HepG2 (cell line): ENCODE measurements around the gene ITGB5. TPM values are rescaled to one million over a fixed set of nuclear protein-coding genes. Genes with fewer than 3 reads are reported as not detected.
A peak's percentile ranks its signal among the peaks of the same experiment; 100 is the strongest.

Experiments used
- ATRX ChIP-seq: sonication (generic); formaldehyde crosslinking; IDR thresholded peaks from 2 replicates; pipeline ENCODE4 v1.4.0; 2020; ENCODE audit warnings: missing genetic modification reagents, borderline replicate concordance
- BORCS8-MEF2B ChIP-seq: sonication (generic); formaldehyde crosslinking; IDR thresholded peaks from 2 replicates; pipeline ENCODE4 v1.8.0; 2022; ENCODE audit warnings: mild to moderate bottlenecking, missing genetic modification reagents
- CC2D1A ChIP-seq: sonication (generic); formaldehyde crosslinking; IDR thresholded peaks from 2 replicates; pipeline ENCODE4 v1.8.1; 2023; ENCODE audit warnings: mild to moderate bottlenecking, missing genetic modification reagents
- CREM ChIP-seq, 2 experiments: sonication (generic) in 1 of 2; formaldehyde crosslinking in 1 of 2; IDR thresholded peaks; 2 replicates each; pipeline versions ENCODE4 v1.4.0 to v1.6.1; 2016 to 2020; ENCODE audit warnings: antibody characterized with exemption in 1 of 2, mild to moderate bottlenecking in 1 of 2, missing genetic modification reagents in 1 of 2
- FOSL1 ChIP-seq: sonication (generic); formaldehyde crosslinking; IDR thresholded peaks from 2 replicates; pipeline ENCODE4 v1.9.0; 2021; ENCODE audit warnings: missing genetic modification reagents, borderline replicate concordance
- FOXK2 ChIP-seq: fragments of 450-650 bp; IDR thresholded peaks from 2 replicates; pipeline ENCODE4 v1.6.1; 2016
- GATAD1 ChIP-seq: IDR thresholded peaks from 2 replicates; pipeline ENCODE4 v1.6.1; 2016; ENCODE audit warnings: missing genetic modification reagents, missing compliant biosample characterization
- KLF16 ChIP-seq, 2 experiments: sonication (generic) in 1 of 2; formaldehyde crosslinking in 1 of 2; IDR thresholded peaks; 2 replicates each; pipeline versions ENCODE4 v1.6.1 to v1.8.0; 2016 to 2023; ENCODE audit warnings: missing genetic modification reagents in 2 of 2, missing compliant biosample characterization in 1 of 2
- NONO ChIP-seq, 2 experiments: fragments of 450-650 bp in 1 of 2; sonication (generic) in 1 of 2; formaldehyde crosslinking in 1 of 2; IDR thresholded peaks in 1 of 2; conservative IDR thresholded peaks in 1 of 2; 2 replicates each; pipeline versions ENCODE4 v1.6.1 to v1.8.0; 2017 to 2022; ENCODE audit warnings: mild to moderate bottlenecking in 1 of 2, missing genetic modification reagents in 1 of 2, moderate library complexity in 1 of 2
- STAG1 ChIP-seq: sonication (generic); formaldehyde crosslinking; IDR thresholded peaks from 2 replicates; pipeline ENCODE4 v1.4.0; 2020; ENCODE audit warnings: missing genetic modification reagents
- ZNF101 ChIP-seq: sonication (generic); formaldehyde crosslinking; IDR thresholded peaks from 2 replicates; pipeline ENCODE4 v1.4.0; 2020; ENCODE audit warnings: mild to moderate bottlenecking, low read depth, missing genetic modification reagents, borderline replicate concordance
- ZNF614 ChIP-seq: IDR thresholded peaks from 2 replicates; pipeline ENCODE4 v1.6.1; 2018; ENCODE audit warnings: missing biosample characterization, missing genetic modification reagents, inconsistent platforms, borderline replicate concordance
- polyA plus RNA-seq, 8 experiments: library from polyadenylated mRNA; depleted of rRNA in 3 of 8; stranded (reverse) in 7 of 8; unstranded in 1 of 8; fragments of >200 nt; fragmentation: Illumina TruSeq in 4 of 8; extraction: Trizol in 4 of 8; gene quantifications; 2 replicates each; pipeline versions ENCODE4 v1.2.1 to v1.2.3, GENCODE V29; 2011 to 2016; ENCODE audit warnings: low read depth in 4 of 8, missing spikeins in 1 of 8, mixed read lengths in 1 of 8; ENCODE audit not compliant: insufficient read depth in 1 of 8
- total RNA-seq, 5 experiments: library from RNA; depleted of rRNA; stranded (reverse); fragments of >200 nt; fragmentation: Illumina TruSeq; extraction: Trizol; gene quantifications; 2 replicates each; pipeline ENCODE4 v1.2.3, GENCODE V29; 2016; ENCODE audit warnings: low read depth in 1 of 5
- TF ChIP-seq, protein P1 (sequence below): IDR thresholded peaks from 2 replicates; pipeline ENCODE4 v1.6.1; 2016; ENCODE audit warnings: low read depth
- TF ChIP-seq, protein P2 (sequence below): sonication (generic); formaldehyde crosslinking; IDR thresholded peaks from 2 replicates; pipeline ENCODE4 v1.8.0; 2022; ENCODE audit warnings: mild to moderate bottlenecking, missing genetic modification reagents, moderate library complexity
- TF ChIP-seq, protein P3 (sequence below): fragments of 450-650 bp; IDR thresholded peaks from 2 replicates; pipeline ENCODE4 v1.6.1; 2016
- TF ChIP-seq, protein P4 (sequence below): sonication (generic); formaldehyde crosslinking; IDR thresholded peaks from 2 replicates; pipeline ENCODE4 v1.4.0; 2020; ENCODE audit warnings: missing genetic modification reagents

Gene ITGB5
- total and polyA plus RNA-seq, 2 of the 13 experiments (the other 11 are each of a cell fraction or from before 2014, with no cell fraction given) = 74.1 to 343 TPM

DNA sequence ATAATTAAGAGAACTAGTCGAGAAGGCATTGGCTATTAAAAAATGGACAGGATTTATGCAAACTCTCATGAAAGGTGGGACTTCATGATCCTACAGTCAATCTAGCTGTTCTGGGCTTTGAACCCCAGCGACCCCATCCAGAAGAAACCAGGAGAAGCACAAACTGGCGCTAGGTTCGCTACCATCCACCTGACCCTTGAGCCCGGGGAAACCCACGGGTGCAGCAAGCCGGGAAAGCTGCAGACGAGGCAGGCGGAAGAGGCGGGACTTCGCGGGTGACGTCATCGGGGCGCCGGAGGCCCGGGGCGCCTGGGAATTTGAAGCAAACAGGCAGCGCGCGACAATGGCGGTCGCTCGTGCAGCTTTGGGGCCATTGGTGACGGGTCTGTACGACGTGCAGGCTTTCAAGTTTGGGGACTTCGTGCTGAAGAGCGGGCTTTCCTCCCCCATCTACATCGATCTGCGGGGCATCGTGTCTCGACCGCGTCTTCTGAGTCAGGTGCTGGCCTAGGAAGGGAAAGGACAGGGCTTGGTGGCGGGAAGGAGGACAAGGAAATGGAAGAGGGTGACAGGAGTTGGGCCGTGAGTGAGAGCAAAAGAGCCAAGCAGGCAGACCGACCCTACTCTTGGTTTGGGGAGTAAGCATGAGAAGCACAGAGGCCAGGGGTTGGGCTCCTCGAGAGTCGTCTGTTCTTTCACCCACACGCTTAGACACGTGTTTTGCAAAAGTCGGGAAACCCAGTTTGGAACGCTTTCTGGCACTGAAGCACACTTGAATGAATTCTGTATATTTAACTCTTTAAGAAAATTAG lies 156.8 kb downstream of the ITGB5 start, which contains the start of gene UMPS (continued):
- TF ChIP-seq, protein P1, sequence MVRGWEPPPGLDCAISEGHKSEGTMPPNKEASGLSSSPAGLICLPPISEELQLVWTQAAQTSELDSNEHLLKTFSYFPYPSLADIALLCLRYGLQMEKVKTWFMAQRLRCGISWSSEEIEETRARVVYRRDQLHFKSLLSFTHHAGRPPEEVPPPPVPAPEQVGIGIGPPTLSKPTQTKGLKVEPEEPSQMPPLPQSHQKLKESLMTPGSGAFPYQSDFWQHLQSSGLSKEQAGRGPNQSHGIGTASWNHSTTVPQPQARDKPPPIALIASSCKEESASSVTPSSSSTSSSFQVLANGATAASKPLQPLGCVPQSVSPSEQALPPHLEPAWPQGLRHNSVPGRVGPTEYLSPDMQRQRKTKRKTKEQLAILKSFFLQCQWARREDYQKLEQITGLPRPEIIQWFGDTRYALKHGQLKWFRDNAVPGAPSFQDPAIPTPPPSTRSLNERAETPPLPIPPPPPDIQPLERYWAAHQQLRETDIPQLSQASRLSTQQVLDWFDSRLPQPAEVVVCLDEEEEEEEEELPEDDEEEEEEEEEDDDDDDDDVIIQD (CRISPR knock-in tag) = peak; percentile 47; the same call in 1 of the 2 replicates
- TF ChIP-seq GATAD1 (CRISPR knock-in tag) (peak; percentile 99), CREM (IDR thresholded peaks at IDR 0.05) (peak; percentile 97), CREM (CRISPR knock-in tag; IDR thresholded peaks at IDR 0.05) (peak; percentile 69), FOXK2 (no peak), ATRX (CRISPR knock-in tag) (no peak), BORCS8-MEF2B (CRISPR knock-in tag) (peak; percentile 58; the same call in 1 of the 2 replicates), NONO (IDR thresholded peaks at IDR 0.05) (no peak), NONO (CRISPR knock-in tag; conservative IDR thresholded peaks at IDR 0.05) (peak; percentile 88), KLF16 (CRISPR knock-in tag; IDR thresholded peaks at IDR 0.05) (peak in 1 of 2 experiments; percentile 77; a peak in 2 of 4 replicates), STAG1 (CRISPR knock-in tag) (no peak), CC2D1A (CRISPR knock-in tag) (no peak), ZNF614 (peak; percentile 90), FOSL1 (CRISPR knock-in tag) (no peak), ZNF101 (no peak)
- TF ChIP-seq, protein P2, sequence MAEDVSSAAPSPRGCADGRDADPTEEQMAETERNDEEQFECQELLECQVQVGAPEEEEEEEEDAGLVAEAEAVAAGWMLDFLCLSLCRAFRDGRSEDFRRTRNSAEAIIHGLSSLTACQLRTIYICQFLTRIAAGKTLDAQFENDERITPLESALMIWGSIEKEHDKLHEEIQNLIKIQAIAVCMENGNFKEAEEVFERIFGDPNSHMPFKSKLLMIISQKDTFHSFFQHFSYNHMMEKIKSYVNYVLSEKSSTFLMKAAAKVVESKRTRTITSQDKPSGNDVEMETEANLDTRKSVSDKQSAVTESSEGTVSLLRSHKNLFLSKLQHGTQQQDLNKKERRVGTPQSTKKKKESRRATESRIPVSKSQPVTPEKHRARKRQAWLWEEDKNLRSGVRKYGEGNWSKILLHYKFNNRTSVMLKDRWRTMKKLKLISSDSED (CRISPR knock-in tag) = no peak; the same call in 1 of the 2 replicates
- TF ChIP-seq, protein P3, sequence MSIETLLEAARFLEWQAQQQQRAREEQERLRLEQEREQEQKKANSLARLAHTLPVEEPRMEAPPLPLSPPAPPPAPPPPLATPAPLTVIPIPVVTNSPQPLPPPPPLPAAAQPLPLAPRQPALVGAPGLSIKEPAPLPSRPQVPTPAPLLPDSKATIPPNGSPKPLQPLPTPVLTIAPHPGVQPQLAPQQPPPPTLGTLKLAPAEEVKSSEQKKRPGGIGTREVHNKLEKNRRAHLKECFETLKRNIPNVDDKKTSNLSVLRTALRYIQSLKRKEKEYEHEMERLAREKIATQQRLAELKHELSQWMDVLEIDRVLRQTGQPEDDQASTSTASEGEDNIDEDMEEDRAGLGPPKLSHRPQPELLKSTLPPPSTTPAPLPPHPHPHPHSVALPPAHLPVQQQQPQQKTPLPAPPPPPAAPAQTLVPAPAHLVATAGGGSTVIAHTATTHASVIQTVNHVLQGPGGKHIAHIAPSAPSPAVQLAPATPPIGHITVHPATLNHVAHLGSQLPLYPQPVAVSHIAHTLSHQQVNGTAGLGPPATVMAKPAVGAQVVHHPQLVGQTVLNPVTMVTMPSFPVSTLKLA = no peak
- TF ChIP-seq, protein P4, sequence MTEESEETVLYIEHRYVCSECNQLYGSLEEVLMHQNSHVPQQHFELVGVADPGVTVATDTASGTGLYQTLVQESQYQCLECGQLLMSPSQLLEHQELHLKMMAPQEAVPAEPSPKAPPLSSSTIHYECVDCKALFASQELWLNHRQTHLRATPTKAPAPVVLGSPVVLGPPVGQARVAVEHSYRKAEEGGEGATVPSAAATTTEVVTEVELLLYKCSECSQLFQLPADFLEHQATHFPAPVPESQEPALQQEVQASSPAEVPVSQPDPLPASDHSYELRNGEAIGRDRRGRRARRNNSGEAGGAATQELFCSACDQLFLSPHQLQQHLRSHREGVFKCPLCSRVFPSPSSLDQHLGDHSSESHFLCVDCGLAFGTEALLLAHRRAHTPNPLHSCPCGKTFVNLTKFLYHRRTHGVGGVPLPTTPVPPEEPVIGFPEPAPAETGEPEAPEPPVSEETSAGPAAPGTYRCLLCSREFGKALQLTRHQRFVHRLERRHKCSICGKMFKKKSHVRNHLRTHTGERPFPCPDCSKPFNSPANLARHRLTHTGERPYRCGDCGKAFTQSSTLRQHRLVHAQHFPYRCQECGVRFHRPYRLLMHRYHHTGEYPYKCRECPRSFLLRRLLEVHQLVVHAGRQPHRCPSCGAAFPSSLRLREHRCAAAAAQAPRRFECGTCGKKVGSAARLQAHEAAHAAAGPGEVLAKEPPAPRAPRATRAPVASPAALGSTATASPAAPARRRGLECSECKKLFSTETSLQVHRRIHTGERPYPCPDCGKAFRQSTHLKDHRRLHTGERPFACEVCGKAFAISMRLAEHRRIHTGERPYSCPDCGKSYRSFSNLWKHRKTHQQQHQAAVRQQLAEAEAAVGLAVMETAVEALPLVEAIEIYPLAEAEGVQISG (CRISPR knock-in tag) = peak; percentile 79; the same call in 1 of the 2 replicates
